ENCODE data around the gene CTDSP1. TPM values are rescaled to one million over a fixed set of nuclear protein-coding genes. Genes with fewer than 3 reads are reported as not detected.

Gene CTDSP1
- total and polyA plus RNA-seq, 7 donors, result 75.1 to 120 (median 82.6) TPM

DNA sequence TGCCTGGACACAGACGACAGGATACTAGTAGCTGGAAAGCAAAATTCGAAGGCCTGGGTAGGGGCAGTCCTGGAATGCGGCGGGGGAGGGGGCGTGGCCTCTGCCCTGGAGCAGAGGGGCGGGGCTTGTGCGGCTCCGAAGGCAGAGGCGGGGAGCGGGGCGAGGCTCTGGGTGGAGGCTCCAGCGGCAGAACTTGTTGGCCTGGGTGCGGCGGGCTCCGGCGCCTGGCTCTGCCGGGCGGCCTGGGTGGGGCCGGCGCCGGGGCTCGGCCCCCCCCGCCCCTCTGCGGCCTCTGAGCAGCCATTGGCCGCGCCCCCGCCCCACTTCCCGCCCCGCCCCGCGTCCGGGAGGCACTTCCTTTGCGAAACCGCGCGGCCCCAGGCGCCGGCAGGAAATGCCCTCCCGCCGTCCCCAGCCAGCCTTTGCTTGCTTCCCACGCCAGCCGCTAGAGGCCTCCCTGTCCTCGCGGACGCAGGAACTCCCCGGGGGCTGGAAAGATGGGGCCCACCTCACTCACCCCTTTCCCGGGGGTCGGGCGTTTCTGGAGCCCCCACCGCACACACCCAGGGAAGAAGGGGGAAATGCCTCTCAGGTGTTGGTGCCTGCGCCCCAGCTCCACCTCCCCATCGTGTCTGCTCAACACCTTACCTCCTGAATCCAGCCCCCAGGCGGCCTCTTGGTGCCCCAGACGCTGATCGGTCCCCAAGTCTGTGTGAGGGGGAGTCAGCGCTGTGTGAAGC is 6.7 kb downstream of the CTDSP1 start:
- 0 to 1% methylated on average over 56 of the region's 56 CpGs for WGBS, 2 donors
- peak; percentile 98 for DNase-seq
- H3K4me1 ChIP-seq, result peaks cover 0 to 45% (median 38%) of the 10 kb centered on the region in 4 donors

DNA sequence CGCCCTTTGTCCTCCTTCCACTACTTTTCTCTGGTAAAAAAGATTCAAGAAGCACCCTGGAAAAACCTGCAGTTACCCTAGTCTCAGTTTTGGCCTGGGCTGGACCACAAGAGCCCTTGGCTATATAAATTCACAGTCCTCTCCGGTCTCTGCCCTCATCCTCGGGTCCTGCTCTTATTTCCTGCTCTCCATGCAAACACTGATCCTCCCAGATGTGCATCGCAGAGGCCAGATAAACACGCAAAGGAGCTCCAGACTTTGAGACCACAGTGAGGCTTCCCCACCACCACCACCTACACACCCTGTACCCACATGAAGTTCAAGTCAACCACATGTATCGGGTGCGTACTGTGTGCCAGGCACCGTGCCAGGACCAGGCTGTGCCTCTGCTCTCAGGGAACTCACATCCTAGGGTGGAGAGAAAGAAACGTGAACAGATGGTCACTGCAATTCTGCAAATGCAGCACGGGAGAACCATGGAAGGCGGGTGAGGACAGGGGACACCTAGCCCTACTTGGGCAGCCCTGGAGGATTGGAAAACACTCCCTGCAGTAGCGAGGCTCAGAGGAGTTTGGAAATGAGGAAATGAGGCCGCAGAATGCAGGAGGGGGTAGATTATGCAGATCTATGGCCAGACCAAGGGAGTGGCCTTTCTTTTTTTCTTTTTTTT is 7.4 kb downstream of the CTDSP1 start:
- no peak for TF ChIP-seq POLR2A (IDR thresholded peaks at IDR 0.05)
- peak; percentile 13 to 89 (median 58) for TF ChIP-seq POLR2AphosphoS5 (IDR thresholded peaks at IDR 0.05)
- Histone ChIP-seq H3K36me3 (peaks cover 11 to 31% (median 27%) of the 10 kb centered on the region in 4 donors), H3K27me3 (no peaks in the 10 kb centered on the region), H3K4me1 (peaks cover 0 to 38% (median 31%) of the 10 kb centered on the region in 4 donors), H3K9me3 (no peaks in the 10 kb centered on the region), H3K4me3 (peak overlapping the region; percentile 13 to 54 (median 50)), H3K27ac (peak overlapping the region; percentile 88 to 92 (median 90))
- WGBS, 2 donors, result 2 to 4% methylated on average over 13 of the region's 13 CpGs
- intact Hi-C loops (cut with DNase I), result loop anchor here (2.0 to 10.0 kb wide), 7 partner anchors 60 to 980 kb away; partner anchors contain the start of genes BCS1L, CNOT9, DNPEP and USP37
- peak; percentile 90 for DNase-seq

More for the DNA sequence above, 6.7 kb downstream of the CTDSP1 start:
- TF ChIP-seq, protein P1, sequence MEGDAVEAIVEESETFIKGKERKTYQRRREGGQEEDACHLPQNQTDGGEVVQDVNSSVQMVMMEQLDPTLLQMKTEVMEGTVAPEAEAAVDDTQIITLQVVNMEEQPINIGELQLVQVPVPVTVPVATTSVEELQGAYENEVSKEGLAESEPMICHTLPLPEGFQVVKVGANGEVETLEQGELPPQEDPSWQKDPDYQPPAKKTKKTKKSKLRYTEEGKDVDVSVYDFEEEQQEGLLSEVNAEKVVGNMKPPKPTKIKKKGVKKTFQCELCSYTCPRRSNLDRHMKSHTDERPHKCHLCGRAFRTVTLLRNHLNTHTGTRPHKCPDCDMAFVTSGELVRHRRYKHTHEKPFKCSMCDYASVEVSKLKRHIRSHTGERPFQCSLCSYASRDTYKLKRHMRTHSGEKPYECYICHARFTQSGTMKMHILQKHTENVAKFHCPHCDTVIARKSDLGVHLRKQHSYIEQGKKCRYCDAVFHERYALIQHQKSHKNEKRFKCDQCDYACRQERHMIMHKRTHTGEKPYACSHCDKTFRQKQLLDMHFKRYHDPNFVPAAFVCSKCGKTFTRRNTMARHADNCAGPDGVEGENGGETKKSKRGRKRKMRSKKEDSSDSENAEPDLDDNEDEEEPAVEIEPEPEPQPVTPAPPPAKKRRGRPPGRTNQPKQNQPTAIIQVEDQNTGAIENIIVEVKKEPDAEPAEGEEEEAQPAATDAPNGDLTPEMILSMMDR (IDR thresholded peaks at IDR 0.05), result peak; percentile 71 to 90 (median 82)
- TF ChIP-seq POLR2AphosphoS5 (IDR thresholded peaks at IDR 0.05) (peak; percentile 58 to 86 (median 71)), EP300 (IDR thresholded peaks at IDR 0.05) (no peak), POLR2A (IDR thresholded peaks at IDR 0.05) (no peak)
- Histone ChIP-seq H3K36me3 (peaks cover 11 to 38% (median 31%) of the 10 kb centered on the region in 4 donors), H3K4me3 (peak overlapping the region; percentile 23 to 54 (median 50)), H3K27me3 (no peaks in the 10 kb centered on the region), H3K27ac (peak overlapping the region; percentile 88 to 92 (median 90)), H3K9me3 (no peaks in the 10 kb centered on the region)
- intact Hi-C loops (cut with DNase I), result loop anchor here (2.0 to 10.0 kb wide), 7 partner anchors 60 to 981 kb away; partner anchors contain the start of genes BCS1L, CNOT9, DNPEP and USP37

DNA sequence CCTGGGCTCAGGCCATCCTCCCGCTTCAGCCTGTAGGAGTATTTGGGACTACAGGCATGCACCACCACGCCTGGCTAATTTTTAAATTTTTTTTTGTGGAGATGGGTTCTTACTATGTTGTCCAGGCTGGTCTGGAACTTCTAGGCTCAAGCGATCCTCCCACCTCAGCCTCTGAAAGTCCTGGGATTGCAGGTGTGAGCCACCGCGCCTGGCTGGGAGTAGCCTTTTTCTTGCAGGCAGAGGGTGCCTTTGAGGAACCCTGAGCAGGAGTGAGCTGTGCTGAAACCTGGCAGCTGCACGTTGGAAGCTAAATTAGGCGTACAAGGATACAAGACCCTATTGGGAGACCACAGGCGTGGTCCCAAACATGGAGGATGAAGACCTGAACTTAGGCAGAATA is 8.0 kb downstream of the CTDSP1 start:
- DNase-seq, result peak; percentile 70
- Histone ChIP-seq H3K4me3 (no peak overlapping the region), H3K27me3 (no peaks in the 10 kb centered on the region), H3K4me1 (peaks cover 0 to 32% (median 24%) of the 10 kb centered on the region in 4 donors), H3K36me3 (peaks cover 11 to 25% (median 21%) of the 10 kb centered on the region in 4 donors), H3K9me3 (no peaks in the 10 kb centered on the region), H3K27ac (peak overlapping the region; percentile 88 to 92 (median 90))
- WGBS, 2 donors, result 68 to 81% methylated on average over 8 of the region's 8 CpGs
- intact Hi-C loops (cut with DNase I), result loop anchor here (2.0 to 10.0 kb wide), 7 partner anchors 59 to 980 kb away; partner anchors contain the start of genes BCS1L, CNOT9, DNPEP and USP37
- TF ChIP-seq POLR2A (IDR thresholded peaks at IDR 0.05) (no peak), POLR2AphosphoS5 (IDR thresholded peaks at IDR 0.05) (peak in 2 of 4 donors; percentile 3 to 31)

DNA sequence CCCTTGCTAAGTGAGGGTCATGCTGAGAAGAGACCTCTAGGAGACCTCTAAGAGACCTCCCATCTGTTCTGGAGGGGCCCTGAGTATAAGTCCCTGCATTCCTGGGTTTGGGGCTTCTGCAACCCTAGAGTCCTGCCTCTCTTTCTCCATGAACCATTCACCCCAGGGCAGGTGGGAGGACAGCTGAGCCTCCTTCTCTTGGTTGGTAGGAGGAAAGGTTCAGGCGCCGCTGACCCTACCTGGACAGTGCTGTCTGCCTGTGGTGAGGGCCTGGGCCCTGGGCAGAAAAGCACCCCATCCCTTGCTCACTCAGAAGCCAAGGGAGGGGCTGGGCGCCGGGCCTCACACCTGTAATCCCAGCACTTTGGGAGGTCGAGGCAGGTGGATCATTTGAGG is 18.7 kb downstream of the CTDSP1 start:
- H3K27me3 ChIP-seq, result no peaks in the 10 kb centered on the region
- H3K4me1 ChIP-seq, result no peaks in the 10 kb centered on the region
- no peak for DNase-seq
- TF ChIP-seq EP300 (IDR thresholded peaks at IDR 0.05) (no peak), POLR2AphosphoS5 (IDR thresholded peaks at IDR 0.05) (no peak), POLR2A (IDR thresholded peaks at IDR 0.05) (no peak)
- TF ChIP-seq, protein P1 (IDR thresholded peaks at IDR 0.05), result no peak
- no peak overlapping the region for H3K4me3 ChIP-seq
- 51 to 79% methylated on average over 5 of the region's 5 CpGs for WGBS, 2 donors
- H3K36me3 ChIP-seq, result no peaks in the 10 kb centered on the region
- H3K27ac ChIP-seq, result no peak overlapping the region
- intact Hi-C loops (cut with DNase I), result no loop called here
- H3K9me3 ChIP-seq, result no peaks in the 10 kb centered on the region

DNA sequence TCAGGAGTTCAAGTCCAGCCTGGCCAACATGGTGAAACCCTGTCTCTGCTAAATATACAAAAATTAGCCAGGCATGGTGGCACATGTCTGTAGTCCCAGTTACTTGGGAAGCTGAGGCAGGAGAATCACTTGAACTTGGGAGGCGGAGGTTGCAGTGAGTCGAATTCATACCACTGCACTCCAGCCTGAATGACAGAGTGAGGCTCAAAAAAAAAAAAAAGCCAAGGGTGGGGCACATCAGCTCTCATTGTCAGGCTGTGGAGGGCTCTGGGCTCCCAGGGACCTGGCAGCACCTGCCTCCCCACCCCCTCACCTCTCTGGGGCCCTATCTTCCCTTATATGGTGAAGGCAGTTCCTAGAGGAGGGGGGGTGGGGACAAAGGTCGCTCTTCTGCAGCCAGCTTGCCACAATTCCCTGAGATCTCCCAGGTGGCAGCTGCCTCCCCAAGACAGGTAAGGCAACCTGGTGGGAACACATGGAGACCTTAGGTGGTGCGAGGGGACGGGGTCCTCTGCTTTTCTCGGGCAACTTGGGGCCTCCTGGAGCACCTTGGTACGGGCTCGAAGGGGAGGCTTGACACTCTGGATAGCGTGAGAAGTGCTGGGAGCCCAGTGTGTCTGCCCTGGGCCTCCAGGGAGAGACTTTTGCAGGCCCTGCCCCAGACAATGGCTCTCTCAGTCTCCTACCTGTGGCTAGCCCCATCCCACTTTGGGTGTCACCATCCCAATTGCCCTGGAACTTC is 19.2 kb downstream of the CTDSP1 start, which contains the start of gene VIL1:
Gene VIL1, plus strand, starts transcription at position 407 of the 742 bp plus-strand sequence. CDS start 4,656 bp downstream, outside the sequence.
- TF ChIP-seq EP300 (IDR thresholded peaks at IDR 0.05) (no peak), POLR2A (IDR thresholded peaks at IDR 0.05) (peak in 1 of 2 donors; percentile 72), POLR2AphosphoS5 (IDR thresholded peaks at IDR 0.05) (peak in 1 of 4 donors; percentile 55)
- TF ChIP-seq, protein P1 (IDR thresholded peaks at IDR 0.05), result no peak
- WGBS, 2 donors, result 23 to 74% methylated on average over 9 of the region's 9 CpGs
- Histone ChIP-seq H3K4me3 (no peak within 1 kb of the TSS), H3K27ac (no peak within 1 kb of the TSS), H3K9me3 (no peaks in the 10 kb centered on the region), H3K4me1 (no peaks in the 10 kb centered on the region), H3K27me3 (no peaks in the 10 kb centered on the region), H3K36me3 (no peaks in the 10 kb centered on the region)
- no peak for DNase-seq
- intact Hi-C loops (cut with DNase I), result no loop called here
